ENCODE data around the gene PIAS4. TPM values are rescaled to one million over a fixed set of nuclear protein-coding genes. Genes with fewer than 3 reads are reported as not detected.

PIAS4 gene
- total and polyA plus RNA-seq, 2 of the 13 experiments (the other 11 are each of a cell fraction or from before 2014, with no cell fraction given): 9.0 to 20.1 TPM

DNA sequence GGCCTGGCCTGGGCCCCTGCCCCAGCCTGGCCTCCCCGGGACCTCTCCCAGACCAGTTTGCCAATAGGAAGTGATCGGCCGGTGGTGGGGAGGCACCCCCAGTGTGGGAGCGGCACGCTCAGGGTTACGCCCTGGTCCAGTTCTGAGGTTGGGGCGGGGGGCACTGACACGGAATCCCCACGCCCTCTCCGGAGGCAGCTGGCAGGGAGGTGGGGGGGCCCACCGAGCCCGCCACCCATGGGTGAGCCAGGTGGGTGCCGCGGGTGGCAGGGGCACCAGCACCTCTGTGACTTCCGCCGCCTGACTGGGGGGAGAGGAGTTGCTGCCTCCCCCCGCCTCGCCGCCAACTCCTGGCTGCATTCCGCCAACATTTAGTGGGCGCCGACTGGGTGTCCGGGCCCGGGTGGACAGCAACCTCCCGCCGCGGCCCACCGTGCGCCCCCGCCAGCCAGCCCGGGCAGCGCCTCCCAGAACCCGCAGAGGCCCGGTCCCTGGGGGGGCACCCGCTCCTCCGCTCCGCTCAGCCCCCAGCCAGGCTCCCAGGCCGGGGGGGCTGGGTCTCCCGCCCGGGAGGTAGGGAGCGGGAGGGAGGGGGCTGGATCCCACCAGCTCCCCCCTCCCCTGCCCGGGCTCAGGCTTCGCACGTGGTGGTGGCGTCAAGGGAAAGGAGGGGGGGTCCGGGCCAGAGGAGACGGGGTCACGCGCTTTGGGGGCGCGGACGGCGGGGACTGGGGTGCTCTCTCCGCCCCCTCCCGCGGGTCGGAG, 57.1 kb downstream of the PIAS4 start (continued):
- TF ChIP-seq PATZ1 (CRISPR knock-in tag; IDR thresholded peaks at IDR 0.05) (peak; percentile 84), DMAP1 (CRISPR knock-in tag; IDR thresholded peaks at IDR 0.05) (0 out of 2 replicates have a peak, but pooled peaks have one; percentile 16), GMEB1 (CRISPR knock-in tag; IDR thresholded peaks at IDR 0.05; ENCODE audit: borderline replicate concordance) (no peak), ELF4 (CRISPR knock-in tag; IDR thresholded peaks at IDR 0.05; ENCODE audit: borderline replicate concordance) (0 out of 2 replicates have a peak, but pooled peaks have one; percentile 48), MYC (CRISPR knock-in tag; IDR thresholded peaks at IDR 0.05; ENCODE audit: borderline replicate concordance) (peak; percentile 82; the same call in 1 of the 2 replicates), AHR (CRISPR knock-in tag; IDR thresholded peaks at IDR 0.05) (no peak), ZNF18 (CRISPR knock-in tag; IDR thresholded peaks at IDR 0.05; ENCODE audit: insufficient replicate concordance) (peak; percentile 53), TEAD2 (CRISPR knock-in tag; IDR thresholded peaks at IDR 0.05) (no peak), SYNCRIP (IDR thresholded peaks at IDR 0.05; ENCODE audit: insufficient read depth, low read depth, low read length) (no peak), ZFY (CRISPR knock-in tag; IDR thresholded peaks at IDR 0.05) (peak; percentile 72), THAP11 (CRISPR knock-in tag; IDR thresholded peaks at IDR 0.05) (peak; percentile 11; the same call in 1 of the 2 replicates), FOSL1 (CRISPR knock-in tag; IDR thresholded peaks at IDR 0.05; ENCODE audit: borderline replicate concordance) (no peak), MXD4 (CRISPR knock-in tag; IDR thresholded peaks at IDR 0.05) (no peak; the same call in 1 of the 2 replicates)
- TF ChIP-seq, protein P1, sequence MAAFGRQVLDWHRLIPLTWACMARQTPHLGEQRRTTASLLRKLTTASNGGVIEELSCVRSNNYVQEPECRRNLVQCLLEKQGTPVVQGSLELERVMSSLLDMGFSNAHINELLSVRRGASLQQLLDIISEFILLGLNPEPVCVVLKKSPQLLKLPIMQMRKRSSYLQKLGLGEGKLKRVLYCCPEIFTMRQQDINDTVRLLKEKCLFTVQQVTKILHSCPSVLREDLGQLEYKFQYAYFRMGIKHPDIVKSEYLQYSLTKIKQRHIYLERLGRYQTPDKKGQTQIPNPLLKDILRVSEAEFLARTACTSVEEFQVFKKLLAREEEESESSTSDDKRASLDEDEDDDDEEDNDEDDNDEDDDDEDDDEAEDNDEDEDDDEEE (CRISPR knock-in tag; IDR thresholded peaks at IDR 0.05): 0 out of 2 replicates have a peak, but pooled peaks have one; percentile 35
- TF ChIP-seq, protein P2, sequence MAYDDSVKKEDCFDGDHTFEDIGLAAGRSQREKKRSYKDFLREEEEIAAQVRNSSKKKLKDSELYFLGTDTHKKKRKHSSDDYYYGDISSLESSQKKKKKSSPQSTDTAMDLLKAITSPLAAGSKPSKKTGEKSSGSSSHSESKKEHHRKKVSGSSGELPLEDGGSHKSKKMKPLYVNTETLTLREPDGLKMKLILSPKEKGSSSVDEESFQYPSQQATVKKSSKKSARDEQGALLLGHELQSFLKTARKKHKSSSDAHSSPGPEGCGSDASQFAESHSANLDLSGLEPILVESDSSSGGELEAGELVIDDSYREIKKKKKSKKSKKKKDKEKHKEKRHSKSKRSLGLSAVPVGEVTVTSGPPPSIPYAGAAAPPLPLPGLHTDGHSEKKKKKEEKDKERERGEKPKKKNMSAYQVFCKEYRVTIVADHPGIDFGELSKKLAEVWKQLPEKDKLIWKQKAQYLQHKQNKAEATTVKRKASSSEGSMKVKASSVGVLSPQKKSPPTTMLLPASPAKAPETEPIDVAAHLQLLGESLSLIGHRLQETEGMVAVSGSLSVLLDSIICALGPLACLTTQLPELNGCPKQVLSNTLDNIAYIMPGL (CRISPR knock-in tag; IDR thresholded peaks at IDR 0.05; ENCODE audit: borderline replicate concordance in 1 of 2, low read depth in 1 of 2): peak in 1 of 2 experiments; percentile 71; a peak in 2 of 4 replicates
- TF ChIP-seq, protein P3, sequence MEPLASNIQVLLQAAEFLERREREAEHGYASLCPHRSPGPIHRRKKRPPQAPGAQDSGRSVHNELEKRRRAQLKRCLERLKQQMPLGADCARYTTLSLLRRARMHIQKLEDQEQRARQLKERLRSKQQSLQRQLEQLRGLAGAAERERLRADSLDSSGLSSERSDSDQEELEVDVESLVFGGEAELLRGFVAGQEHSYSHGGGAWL (CRISPR knock-in tag; IDR thresholded peaks at IDR 0.05): peak; percentile 69; the same call in 1 of the 2 replicates

Measured in HepG2 (cell line).